HG03039 (cell line): ENCODE results near the gene HK2.
"Not testable (repeated sequence)": the region's sequence is repeated elsewhere in the genome, so short reads cannot be mapped to it uniquely, and the experiment has no call there.

ENCODE experiments used
- ATAC-seq: cut with Tn5 transposase; IDR thresholded peaks from one replicate; pipeline ENCODE4 v1.9.1; 2021; ENCODE audit warnings: mild to moderate bottlenecking, moderate library complexity; ENCODE audit not compliant: unreplicated experiment

HK2 gene

DNA sequence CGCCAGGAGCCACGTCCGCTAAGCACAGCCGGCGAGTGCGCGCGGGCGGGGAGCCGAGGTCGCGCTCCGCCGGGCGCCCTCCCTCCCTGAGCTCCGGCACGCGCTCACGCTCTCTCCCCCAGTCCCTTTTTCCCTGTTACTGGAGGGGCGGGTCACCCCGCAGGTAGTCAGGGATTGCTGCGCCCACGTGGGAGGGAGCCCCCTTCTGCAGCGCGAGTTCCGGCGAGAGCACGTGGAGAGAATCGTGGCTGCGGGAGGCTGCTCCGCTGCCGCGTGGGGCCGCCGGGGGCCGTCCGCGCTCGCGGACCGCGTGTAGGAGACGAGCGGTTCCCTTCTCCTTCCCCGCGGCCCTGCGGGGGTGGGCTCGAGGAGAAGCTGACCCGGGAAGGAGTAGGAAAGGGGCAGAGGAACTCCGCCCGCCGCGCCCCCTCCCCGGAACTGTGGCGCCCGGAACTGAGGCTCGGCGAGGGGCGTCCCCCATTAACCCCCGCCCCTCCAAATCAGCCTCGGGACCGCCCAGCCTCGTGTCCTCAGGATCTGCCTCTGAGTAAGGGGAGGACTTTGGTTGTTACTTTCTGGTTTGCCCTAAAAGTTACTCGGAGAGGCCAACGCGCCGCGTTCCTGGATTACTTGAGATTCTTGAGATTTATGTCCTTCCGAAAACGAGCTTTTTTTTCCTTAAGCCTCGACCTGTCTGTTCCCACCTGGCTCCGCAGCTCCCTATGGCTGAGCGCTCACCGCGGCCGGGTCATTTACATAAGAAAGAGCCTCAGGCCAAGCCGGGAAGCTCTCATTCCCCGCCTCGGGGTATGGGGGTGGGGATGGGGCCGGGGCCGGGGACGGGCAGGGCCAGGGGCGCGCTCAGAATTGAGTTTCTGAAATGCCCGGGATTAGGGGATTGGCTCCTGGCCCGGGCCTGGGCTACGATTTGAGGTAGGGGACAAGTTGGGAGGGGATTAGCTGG, 1.1 kb downstream of the HK2 start:
- ATAC-seq = peak; percentile 46

DNA sequence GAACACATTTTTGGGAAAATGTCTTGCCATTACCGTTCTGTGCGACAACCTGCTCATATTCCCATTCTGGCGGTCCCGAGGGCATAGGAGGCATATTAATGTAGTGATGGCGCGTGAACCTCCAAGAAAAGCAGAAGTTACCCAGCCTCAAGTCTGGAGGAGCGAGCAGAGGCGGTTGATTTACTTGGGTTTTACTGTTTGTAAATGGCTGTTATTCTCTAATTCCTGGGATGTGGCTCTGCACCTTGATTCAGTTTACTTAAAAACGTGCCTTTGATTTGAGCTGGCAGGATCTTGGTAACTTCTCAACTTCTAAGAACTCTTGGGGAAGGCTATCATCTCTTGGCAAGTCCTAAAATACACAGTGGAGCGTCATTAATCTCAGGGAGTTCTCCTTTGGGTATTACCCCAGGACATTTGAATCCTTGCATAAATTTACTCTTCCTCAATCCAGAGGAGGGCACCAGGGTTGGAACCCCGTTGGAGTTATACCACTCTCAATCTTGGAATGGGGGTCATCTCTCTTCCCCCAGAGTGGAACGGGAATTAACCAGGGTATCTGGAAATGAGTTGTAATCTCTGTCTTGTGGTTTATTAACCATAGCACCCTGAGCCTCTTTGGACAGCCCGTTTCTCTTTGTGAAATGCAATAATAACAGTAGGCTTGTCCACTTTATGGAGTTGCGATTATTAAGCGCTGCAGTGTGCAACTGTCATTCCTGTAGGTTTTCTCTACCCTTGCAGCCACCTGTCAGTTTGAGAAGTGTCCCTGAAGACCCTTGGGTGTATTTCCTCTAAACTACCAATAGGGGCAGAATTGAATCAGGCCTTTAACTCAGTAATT, 2.1 kb downstream of the HK2 start:
- ATAC-seq = no peak

DNA sequence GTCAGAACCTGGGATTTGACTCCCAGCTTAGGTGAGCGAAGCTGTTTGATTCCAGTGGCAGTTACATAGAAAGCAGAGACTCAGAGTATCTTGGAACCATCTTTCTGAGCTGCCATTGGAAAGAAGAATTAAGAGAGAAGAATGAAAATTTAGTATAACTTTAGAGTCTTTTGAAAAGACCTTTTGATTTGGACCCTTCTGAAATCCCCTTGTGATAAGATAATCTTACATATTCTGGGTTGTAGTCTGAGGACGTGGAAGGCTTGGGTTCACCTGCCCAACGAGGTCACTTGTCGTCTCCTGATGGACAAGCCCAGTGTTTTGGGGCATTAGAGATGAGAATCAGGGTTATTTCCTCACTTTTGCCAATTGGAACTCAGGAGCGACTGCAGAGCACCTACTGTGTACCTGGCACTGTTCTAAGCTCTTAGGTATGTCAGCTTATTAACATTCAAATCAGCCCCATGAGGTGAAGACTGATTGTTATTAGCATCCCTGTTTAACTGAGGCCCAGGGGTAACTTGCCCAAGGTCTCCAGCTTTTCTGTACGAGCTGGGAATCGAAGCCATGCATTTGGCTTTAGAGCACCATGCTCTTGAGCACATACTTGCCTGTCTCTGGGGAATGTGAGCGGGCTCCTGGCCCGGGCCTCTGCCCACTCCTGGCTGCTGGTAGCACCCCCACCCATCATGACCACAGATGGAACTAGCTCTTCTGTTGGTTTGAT, 2.9 kb downstream of the HK2 start:
- no peak for ATAC-seq

DNA sequence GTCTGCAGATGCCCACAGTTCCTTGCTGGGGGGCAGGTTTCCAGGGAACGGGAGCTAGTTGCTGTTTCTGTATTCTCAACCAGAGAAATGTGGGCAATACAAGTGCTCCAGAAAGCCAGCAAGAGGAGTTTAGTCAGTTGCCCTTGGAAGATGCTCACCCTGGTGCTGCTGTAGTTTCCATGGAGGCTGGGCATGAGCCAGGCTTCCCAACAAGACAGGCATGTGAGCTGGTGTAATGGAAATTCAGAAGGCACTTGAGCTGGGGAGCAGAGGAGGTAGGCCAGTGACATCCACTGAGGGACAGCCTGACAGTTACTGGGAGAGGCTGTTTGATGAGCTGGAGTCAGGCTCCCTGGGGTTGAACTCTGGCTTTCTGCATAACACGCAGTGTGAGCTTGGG, 7.7 kb downstream of the HK2 start:
- ATAC-seq = no peak

DNA sequence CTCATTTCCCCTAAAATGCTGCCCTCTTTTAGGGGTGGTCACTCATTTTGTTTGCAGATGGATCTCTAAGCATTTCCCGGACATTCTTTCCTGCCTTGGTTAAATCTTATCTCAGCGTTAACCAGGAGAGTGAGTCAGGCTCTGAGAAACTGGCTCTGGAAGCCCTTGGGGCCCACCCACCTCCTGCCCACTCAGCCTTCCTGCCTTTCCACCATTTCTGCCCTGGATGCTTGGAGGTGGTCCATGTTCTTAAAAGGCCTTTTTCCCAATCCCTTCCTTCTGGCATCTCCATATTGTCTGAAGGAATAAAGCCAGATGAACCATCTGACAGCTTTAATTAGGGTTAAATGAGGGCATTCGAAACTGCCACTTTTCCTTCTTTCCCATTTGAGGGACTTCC, 9.5 kb downstream of the HK2 start:
- no peak for ATAC-seq

DNA sequence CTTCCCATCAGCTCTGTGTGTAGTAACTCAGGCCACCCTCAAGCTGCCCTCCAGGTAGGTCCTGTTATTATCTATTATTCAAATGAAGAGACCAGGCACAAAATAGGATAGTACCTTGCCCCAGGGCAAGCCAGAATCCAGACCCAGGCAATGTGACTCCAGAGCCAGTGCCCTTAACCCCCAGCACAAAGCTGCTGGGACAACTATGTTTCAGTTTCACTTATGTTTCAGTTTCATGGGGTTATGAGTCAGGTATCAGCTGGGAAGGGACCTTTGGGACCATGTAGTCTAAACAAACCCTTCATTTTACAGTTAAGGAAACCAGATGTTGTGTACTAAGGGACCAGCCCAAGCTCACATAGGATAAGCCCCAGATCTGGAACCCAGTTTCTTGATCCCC, 10.0 kb downstream of the HK2 start:
- peak; percentile 84 for ATAC-seq

DNA sequence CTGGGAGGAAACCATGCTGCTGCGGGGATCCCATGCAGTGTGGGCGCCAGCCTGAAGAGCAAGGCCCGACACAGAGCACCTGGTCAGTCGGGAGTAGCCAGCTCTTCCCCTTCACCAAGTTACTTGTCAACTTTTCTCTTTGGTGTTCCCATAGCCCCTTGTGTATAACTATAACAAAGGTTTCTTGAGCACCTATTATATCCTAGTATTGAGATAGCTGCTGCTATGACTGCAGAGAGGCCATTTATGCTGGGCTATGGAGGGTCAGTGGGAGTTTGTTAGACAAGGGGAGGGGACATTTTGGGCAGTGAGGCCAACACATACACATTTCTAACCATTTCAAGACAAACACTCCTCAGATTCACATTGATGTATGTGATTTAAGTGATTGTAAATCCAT, 10.8 kb downstream of the HK2 start:
- no peak for ATAC-seq

DNA sequence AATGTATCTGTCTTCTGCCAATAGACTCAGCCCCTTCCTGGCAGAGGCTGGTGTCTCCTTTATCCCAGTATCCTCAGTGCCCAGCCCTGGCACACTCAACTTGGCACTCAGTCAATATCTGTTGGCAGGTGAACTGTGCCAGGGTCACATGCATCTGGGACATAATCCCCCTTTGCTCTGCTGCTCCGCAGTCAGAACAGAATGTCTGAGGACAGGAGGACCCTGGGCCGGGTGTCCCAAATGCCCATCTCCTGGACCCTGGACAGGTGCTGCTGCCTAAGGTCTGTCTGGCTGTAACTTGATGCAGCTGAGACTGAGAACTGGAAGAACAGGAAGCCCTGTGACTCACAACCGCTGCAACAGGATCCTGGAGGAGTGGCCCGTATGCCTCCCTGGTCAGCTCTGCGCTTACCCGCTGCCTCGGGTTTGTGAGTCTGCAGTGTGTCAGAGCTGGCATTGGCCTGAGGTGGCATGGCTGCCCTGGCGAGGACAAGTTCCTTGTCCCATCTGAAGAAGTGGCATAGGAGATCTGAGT, 11.4 kb downstream of the HK2 start:
- no peak for ATAC-seq

DNA sequence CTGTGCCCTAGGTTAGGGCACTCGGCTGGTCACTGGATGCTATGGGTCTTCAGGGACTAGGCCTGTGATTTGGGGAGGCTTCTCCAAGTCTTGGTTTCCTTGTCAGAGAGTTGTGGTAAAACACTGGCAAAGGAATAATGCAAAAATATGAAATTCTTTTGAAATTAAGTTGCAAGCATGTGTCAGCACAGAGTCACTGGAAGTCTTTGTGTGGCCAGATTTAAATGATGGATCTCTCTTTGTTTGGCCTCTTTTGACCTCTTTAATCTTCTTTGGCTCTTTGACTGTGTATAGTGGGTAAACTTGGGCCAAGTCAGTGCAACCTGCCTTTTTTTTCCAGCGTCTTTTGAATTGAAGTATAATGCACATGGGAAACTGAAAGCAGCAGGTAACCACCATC, 12.1 kb downstream of the HK2 start:
- no peak for ATAC-seq

DNA sequence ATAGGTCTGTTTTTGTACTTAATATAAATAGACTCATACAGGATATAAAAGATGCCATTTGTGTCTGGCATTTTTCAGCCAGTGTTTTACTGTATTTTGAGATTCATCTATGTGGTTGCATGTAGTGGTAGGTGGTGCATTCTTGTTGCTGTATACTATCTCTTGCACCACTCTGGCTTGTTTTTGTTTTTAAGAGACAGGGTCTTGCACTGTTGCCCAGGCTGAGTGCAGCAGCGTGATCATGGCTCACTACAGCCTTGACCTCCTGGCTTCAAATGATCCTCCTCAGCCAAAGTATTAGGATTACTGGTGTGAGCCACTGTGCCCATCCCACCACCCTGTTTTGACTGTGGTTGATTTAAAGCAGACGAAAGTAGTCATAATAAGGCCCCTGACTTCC, 12.6 kb downstream of the HK2 start:
- ATAC-seq = no peak

DNA sequence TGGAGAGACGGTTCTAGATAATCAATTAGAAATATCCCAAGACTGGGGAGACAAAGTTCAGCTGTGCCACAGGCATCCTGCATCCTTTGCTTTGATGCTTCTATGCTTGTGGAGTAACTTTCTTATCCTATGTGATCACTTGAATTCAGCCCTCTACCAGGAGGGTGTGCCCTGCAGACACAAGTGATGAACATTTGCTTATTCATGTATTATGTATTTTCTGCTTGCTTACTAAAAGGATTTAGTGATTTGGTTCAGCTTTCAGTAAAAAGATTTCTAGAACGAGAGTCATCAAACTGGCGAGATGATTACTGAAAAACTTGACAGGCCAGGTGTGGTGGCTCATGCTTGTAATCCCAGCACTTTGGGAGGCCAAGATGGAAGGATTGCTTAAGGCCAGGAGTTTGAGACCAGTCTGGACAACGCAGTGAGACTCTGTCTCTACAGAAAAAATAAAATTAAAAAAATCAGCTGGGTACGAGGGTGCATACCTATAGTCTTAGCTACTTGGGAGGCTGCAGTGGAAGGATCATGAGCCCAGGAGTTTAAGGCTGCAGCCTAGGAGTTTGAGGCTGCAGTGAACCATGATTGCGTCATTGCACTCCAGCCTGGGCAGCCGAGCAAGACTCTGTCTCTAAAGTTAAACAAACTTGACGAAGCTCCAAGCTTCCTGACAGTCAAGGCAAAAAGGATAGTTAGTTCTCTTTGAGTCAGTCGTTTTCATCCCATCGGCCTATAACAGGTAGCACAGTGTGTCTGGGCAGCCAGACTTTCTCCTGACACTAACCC, 13.3 kb downstream of the HK2 start:
- no peak for ATAC-seq

DNA sequence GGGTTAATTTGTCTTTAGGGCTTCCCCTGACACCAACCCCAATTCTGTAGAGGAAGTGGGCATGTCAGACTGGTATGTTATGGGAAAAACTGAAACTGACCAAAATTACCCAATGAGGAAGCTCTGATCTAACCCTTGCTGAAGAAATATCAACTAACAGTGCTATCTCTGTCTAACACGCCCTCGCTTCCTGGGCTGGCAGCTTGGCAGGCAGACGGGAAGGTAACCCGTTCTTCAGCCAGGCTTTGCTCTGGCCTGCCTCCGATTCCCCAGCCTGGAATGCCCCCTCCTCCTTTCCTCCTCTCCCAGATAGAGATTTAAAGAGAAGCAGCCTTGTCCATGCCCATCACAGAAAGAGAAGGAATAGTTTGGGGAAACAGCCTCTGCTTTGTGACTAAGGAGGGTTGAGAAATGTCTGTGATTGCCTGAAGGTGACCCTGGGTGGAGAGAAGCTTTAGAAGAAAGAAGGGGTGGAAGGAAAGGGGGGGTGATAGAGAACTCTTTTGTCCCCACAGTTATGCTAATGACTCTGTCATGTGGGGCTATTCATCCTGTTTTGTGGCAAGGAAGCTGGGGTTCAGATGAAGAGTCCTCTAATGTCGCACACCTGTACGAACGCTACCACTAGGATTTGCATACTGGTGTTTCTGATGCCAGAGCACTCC, 15.4 kb downstream of the HK2 start:
- ATAC-seq = peak; percentile 76

DNA sequence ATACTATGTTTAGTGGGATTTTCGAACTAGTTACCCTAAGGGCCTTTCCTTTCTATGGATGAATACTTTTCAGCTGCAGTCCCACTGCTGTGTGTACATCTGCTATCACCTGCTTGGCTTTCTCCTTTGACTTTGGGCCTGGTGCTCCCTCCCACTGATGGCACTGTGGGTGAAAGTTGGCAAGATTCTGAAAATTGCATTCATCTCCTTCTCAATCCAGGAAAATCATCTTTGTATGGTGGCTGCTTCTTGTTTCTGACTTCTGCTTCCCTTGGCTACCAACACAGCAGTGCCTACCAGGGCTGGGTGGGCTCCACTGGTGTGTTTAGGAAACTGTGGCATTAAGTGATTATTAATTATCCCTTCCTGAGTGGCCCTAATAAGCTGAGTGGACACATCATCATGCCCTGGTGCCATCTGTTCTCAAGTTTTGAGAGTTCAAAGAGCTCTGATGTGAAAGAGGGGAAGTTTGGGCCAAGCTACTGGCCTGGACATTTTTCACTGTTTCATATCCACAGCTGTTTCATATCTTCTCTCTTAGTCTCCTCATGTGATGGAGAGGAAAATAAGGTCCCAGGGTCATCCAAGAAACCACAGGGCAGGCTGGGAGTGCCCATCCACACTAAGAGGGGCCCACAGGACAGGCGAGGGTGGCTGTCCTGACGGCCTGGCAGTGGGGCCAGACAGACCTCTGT, 16.7 kb downstream of the HK2 start:
- no peak for ATAC-seq

DNA sequence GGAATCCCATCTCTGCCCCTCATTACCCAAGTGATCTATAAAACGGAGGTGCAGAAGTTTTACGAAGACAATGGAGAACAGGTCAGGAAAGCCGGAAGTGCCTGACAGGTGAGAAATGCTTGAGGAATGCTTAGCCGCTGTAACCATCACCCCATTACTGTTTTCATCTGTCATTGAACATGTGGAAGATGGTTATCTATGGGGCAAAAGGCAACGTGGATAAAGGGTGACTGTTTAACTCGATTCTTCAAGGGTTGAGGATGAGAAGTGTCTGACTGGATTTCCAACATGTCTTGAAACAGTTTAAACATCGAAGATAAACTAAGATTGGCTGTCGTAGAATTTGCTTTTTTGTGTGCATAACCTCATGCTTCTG, 17.3 kb downstream of the HK2 start:
- ATAC-seq = no peak

DNA sequence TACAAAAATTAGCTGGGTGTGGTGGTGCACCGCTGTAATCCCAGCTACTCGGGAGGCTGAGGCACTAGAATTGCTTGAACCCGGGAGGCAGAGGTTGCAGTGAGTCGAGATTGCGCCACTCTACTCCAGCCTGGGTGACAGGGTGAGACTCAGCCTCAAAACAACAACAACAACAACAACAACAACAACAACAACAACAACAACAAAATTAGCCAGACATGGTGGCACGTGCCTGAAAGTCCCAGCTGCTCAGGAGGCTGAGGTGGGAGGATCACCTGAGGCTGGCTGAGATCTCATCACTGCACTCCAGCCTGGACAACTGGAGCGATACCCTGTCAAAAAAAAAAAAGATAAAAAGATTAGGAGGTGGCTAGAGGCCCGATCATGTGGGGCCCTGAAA, 19.4 kb downstream of the HK2 start:
- not testable (repeated sequence) for ATAC-seq

DNA sequence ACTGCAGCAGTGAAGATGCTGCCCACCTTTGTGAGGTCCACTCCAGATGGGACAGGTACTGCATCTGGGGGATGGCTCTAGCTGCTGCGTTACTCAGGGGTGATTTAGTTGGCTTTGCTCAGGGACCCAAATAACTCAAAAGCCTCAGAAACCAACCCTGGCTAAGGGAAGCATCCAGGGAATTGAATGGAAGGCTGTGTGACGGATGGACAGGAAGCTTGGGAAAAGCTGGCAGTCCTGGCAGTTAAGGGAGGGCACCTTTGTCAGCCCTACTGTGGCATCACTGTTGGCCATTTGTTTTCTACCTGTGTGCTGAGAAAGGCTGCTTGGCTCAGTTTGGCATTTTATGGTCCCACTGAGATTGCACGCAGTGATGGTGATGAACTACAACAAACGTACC, 20.5 kb downstream of the HK2 start:
- no peak for ATAC-seq

DNA sequence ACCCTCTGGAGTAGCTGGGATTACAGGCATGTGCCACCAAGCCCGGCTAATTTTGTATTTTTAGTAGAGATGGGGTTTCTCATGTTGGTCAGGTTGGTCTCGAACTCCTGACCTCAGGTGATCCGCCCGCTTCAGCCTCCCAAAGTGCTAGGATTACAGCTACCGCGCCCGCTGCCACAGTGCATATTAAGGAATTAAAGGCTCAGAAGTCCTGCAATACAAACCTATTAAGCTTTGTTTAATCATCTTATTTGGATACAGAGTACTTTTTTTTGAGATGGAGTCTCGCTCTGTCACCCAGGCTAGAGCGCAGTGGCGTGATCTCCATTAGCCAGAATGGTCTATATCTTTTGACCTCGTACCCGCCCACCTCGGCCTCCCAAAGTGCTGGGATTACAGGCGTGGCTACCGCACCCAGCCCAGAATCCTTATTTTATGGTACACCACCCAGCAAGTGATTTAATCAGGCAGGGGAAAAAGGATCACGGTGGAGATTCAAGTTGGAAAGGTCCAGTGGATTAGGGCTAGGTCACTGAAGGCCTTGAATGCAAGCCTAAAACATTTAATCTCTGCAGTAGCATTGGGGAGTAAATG, 21.3 kb downstream of the HK2 start:
- not testable (repeated sequence) for ATAC-seq

DNA sequence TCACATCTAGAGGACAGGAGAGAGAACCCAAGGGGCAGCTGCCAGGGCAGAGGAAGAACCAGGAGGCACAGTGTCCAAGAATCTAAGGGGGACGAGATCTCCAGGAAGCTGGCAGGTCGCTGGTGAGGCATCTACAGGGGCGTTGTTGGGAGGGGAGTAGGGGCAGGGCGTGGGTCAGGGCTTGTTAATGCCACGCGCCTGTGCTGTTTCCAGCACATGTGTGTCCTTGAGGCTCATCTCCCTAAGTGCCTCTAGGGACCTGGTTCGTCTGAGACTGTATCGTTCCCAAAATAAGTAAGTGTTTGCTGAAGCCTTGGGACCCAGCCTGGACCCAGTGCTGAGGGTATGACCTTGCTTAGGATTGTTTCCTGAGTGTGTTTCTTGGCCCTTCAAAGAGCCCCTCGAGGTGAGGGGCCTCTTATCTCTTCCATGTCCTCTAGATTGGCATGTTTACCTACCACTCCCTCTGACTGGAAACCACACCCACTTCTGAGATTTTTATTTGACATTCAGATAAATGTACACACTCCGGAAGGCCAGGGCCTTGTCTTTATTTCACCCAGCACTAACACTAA, 22.2 kb downstream of the HK2 start:
- no peak for ATAC-seq
